Bronchial epithelial cell (primary cell): ENCODE data around the gene GOLGB1. TPM values are rescaled to one million over a fixed set of nuclear protein-coding genes. Genes with fewer than 3 reads are reported as not detected.

Experiments used
- DNase-seq: peaks from one replicate; pipeline ENCODE4 v3.0.0-alpha.2; 2010; ENCODE audit warnings: low read depth
- FAIRE-seq: peaks from 2 replicates; lab custom pipeline; 2011; peaks lifted over from hg19 to GRCh38; lab: Jason Lieb, UNC
- H3K27me3 ChIP-seq: 2 replicates; pipeline ENCODE4 v1.5.1; 2011; ENCODE audit warnings: low read length; ENCODE audit not compliant: control insufficient read depth, insufficient read depth
- H3K36me3 ChIP-seq: 2 replicates; pipeline ENCODE4 v1.5.1; 2011; ENCODE audit warnings: low read length; ENCODE audit not compliant: control insufficient read depth, insufficient read depth
- H3K4me3 ChIP-seq: 2 replicates; pipeline ENCODE4 v1.5.1; 2011; ENCODE audit warnings: mild to moderate bottlenecking, low read depth, low read length, control low read depth
- CTCF ChIP-seq: IDR thresholded peaks from 2 replicates; pipeline ENCODE4 v1.5.1; 2011; ENCODE audit warnings: mild to moderate bottlenecking, moderate library complexity, low read length, control low read depth, inconsistent platforms; ENCODE audit not compliant: insufficient read depth, severe bottlenecking
- total RNA-seq: library from RNA; depleted of rRNA; stranded (reverse); fragments of >200 nt; gene quantifications from 2 replicates; pipeline ENCODE4 v1.2.1, GENCODE V29; 2014

Gene GOLGB1
- total RNA-seq, 1 donor from 2014 or later, result 30.0 TPM

- H3K4me3 ChIP-seq, result no peak within 1 kb of the TSS
- peaks cover 5% of the 10 kb centered on the region for H3K36me3 ChIP-seq
- TF ChIP-seq CTCF, result no peak
- H3K27me3 ChIP-seq, result no peaks in the 10 kb centered on the region
- DNase-seq, result peak; percentile 33
- no peak for FAIRE-seq
These were observed 89.0 kb downstream of the GOLGB1 start, which contains the start of gene HCLS1 for GRCh38 chr3:121660356-121661171. Gene HCLS1 (minus strand): TSS chr3:121660903. CDS start chr3:121658347, 2,556 bp downstream.

GRCh38 chr3:121659586-121659985 is 90.0 kb downstream of the GOLGB1 start:
- no peaks in the 10 kb centered on the region for H3K27me3 ChIP-seq
- H3K4me3 ChIP-seq, result no peak overlapping the region
- peaks cover 2% of the 10 kb centered on the region for H3K36me3 ChIP-seq
- FAIRE-seq (no peak), DNase-seq (no peak)
- no peak for TF ChIP-seq CTCF

- Histone ChIP-seq H3K27me3 (no peaks in the 10 kb centered on the region), H3K36me3 (no peaks in the 10 kb centered on the region), H3K4me3 (no peak overlapping the region)
- no peak for TF ChIP-seq CTCF
- FAIRE-seq, result no peak
- DNase-seq, result no peak
These were observed 90.7 kb downstream of the GOLGB1 start for GRCh38 chr3:121658716-121659435.

GRCh38 chr3:121654493-121655385 is 94.8 kb downstream of the GOLGB1 start:
- no peak for TF ChIP-seq CTCF
- Histone ChIP-seq H3K27me3 (no peaks in the 10 kb centered on the region), H3K36me3 (no peaks in the 10 kb centered on the region), H3K4me3 (no peak overlapping the region)
- no peak for FAIRE-seq
- DNase-seq, result no peak

GRCh38 chr3:121651684-121652083 is 97.9 kb downstream of the GOLGB1 start:
- Histone ChIP-seq H3K27me3 (no peaks in the 10 kb centered on the region), H3K36me3 (no peaks in the 10 kb centered on the region), H3K4me3 (no peak overlapping the region)
- DNase-seq (peak; percentile 46), FAIRE-seq (no peak)
- no peak for TF ChIP-seq CTCF
